Smooth muscle cell (in vitro differentiated cells): ENCODE data around the gene LCN12. TPM values are rescaled to one million over a fixed set of nuclear protein-coding genes. Genes with fewer than 3 reads are reported as not detected.

ENCODE experiments used
- DNase-seq: peaks from one replicate; lab custom pipeline; 2025; ENCODE audit not compliant: unreplicated experiment; lab: John Stamatoyannopoulos, UW
- H2AFZ ChIP-seq: fragments of 200-600 bp; sonication (generic); 2 replicates; pipeline ENCODE4 v1.6.0; 2016; ENCODE audit warnings: antibody characterized with exemption, low read depth, mild to moderate bottlenecking
- H3F3A ChIP-seq: fragments of 200-600 bp; sonication (generic); 2 replicates; pipeline ENCODE4 v1.6.0; 2017; ENCODE audit warnings: antibody characterized with exemption, low read depth
- H3K27ac ChIP-seq: fragments of 200-600 bp; sonication (generic); 2 replicates; pipeline ENCODE4 v1.5.1; 2016; ENCODE audit warnings: low read depth, mild to moderate bottlenecking
- H3K27me3 ChIP-seq: fragments of 200-600 bp; sonication (generic); 2 replicates; pipeline ENCODE4 v1.6.1; 2016; ENCODE audit warnings: low read depth, mild to moderate bottlenecking
- H3K36me3 ChIP-seq: fragments of 200-600 bp; sonication (generic); 2 replicates; pipeline ENCODE4 v1.5.1; 2016; ENCODE audit warnings: low read depth
- H3K4me1 ChIP-seq: fragments of 200-600 bp; sonication (generic); 2 replicates; pipeline ENCODE4 v1.5.1; 2016; ENCODE audit warnings: low read depth
- H3K4me2 ChIP-seq: fragments of 200-600 bp; sonication (generic); 2 replicates; pipeline ENCODE4 v1.6.0; 2016; ENCODE audit warnings: mild to moderate bottlenecking
- H3K4me3 ChIP-seq: fragments of 200-600 bp; sonication (generic); 2 replicates; pipeline ENCODE4 v1.5.1; 2016; ENCODE audit warnings: mild to moderate bottlenecking
- H3K79me2 ChIP-seq: fragments of 200-600 bp; sonication (generic); 2 replicates; pipeline ENCODE4 v1.6.0; 2016; ENCODE audit warnings: low read depth, mild to moderate bottlenecking
- H3K9ac ChIP-seq: fragments of 200-600 bp; sonication (generic); 2 replicates; pipeline ENCODE4 v1.6.0; 2016; ENCODE audit warnings: low read depth
- H3K9me3 ChIP-seq: fragments of 200-600 bp; sonication (generic); replicated peaks from 2 replicates; pipeline ENCODE4 v1.5.1; 2016; ENCODE audit warnings: low read depth
- H4K20me1 ChIP-seq: fragments of 200-600 bp; sonication (generic); 2 replicates; pipeline ENCODE4 v1.6.0; 2016; ENCODE audit warnings: low read depth
- CTCF ChIP-seq: fragments of 200-600 bp; sonication (generic); IDR thresholded peaks from 2 replicates; pipeline ENCODE4 v1.5.1; 2017; ENCODE audit warnings: borderline replicate concordance, mild to moderate bottlenecking, antibody characterized with exemption; ENCODE audit not compliant: insufficient read depth, poor library complexity, severe bottlenecking
- WGBS: methylation state at CpG from one replicate; pipeline ENCODE4 v1.1.7; 2016; ENCODE audit warnings: low lambda C conversion rate; 5-methylcytosine and 5-hydroxymethylcytosine counted together
- polyA plus RNA-seq: library from polyadenylated mRNA; unstranded; fragments of >200 nt; fragmentation: Nextera tagmentation; extraction: Ambion mirVana; gene quantifications from 2 replicates; pipeline ENCODE4 v1.2.1, GENCODE V29; 2016
- total RNA-seq: library from RNA; depleted of rRNA; stranded (reverse); fragments of >200 nt; gene quantifications from 2 replicates; pipeline ENCODE4 v1.2.3, GENCODE V29; 2014

The LCN12 gene
- total and polyA plus RNA-seq, 2 experiments from 2014 or later: not detected

DNA sequence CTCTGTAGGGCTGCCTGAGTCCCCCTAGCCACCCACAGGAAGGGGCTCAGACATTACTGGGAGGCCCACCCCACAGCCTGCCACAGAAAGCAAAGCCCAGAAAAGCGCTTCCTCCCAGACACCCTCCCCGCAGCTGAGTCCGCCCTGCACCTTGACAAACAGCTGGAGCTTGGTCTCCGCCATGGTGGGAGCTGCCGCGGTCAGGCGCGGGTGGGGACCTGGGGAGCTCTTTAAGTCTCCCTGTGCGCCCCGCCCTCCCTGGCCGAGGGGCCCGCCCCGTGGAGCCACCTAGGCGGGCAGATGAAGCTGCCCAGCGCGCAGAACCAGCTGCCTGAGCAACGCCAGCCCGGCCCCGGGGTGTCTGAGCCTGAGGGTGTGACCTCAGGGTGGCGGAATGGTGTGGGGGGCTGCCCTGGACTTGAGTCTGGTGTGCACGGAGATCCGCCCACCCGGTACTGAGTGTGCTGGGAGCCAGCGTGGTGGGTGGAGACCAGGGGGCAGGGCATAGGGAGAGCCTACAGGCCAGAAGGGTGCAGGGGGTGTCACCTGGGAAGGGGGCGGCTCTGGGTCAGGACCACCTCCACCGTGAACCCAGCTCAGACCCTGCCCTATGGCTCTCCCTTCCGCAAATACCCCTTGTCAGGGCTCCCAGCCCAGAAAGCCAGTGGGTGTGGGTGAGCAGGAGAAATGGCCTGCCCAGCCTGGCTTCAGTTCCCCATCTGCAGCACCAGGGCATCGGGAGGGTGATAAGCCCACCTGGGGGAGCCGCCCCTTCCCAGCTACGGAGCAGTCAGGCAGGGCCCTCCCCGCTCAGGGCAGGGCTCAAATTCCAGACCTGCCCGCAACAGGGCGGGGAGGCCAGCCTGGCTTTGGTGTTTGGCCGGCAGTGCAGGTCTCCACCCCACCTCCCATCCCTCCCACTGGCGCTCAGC is 44.6 kb downstream of the LCN12 start, which contains the start of gene CLIC3:
Gene CLIC3, minus strand, starts transcription at position 208 of the 932 bp plus-strand sequence. Its CDS starts 25 bp downstream, at position 183.
- Histone ChIP-seq H4K20me1 (no peaks in the 10 kb centered on the region), H3K9me3 (no peaks in the 10 kb centered on the region), H3K4me3 (peak within 1 kb of the TSS; percentile 40), H3K9ac (no peak within 1 kb of the TSS), H2AFZ (peak within 1 kb of the TSS; percentile 10), H3F3A (no peaks in the 10 kb centered on the region), H3K4me1 (peaks cover 18% of the 10 kb centered on the region), H3K27me3 (no peaks in the 10 kb centered on the region), H3K79me2 (no peaks in the 10 kb centered on the region), H3K4me2 (peak within 1 kb of the TSS; percentile 82), H3K36me3 (no peaks in the 10 kb centered on the region), H3K27ac (no peak within 1 kb of the TSS)
- DNase-seq: no peak
- TF ChIP-seq CTCF: no peak
- 27% methylated on average over 30 of the region's 35 CpGs for WGBS

DNA sequence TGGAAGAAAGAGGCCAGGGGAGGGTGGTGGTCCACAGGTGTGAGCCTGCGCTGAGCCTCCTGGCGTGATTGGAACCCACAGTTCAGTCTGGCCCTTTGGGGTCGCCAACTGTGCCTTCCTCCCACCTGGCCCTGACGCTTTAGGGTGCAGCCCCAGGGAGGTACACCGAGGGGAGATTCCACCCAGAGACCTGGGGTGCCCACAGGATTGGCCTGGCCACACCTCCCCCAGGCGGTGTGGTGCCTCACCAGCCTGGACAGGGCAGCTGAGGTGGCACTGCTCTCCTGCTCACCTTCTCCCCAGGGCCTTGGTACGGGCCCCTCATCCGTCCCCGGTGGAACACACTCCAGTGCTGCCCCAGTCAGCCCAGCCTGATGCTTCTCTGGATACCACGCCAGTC is 45.3 kb downstream of the LCN12 start:
- H3K9ac ChIP-seq: no peak overlapping the region
- no peak overlapping the region for H3K4me2 ChIP-seq
- peaks cover 18% of the 10 kb centered on the region for H3K4me1 ChIP-seq
- no peak for TF ChIP-seq CTCF
- H4K20me1 ChIP-seq: no peaks in the 10 kb centered on the region
- no peak overlapping the region for H3K4me3 ChIP-seq
- 89% methylated on average over 10 of the region's 10 CpGs for WGBS
- no peaks in the 10 kb centered on the region for H3K27me3 ChIP-seq
- no peaks in the 10 kb centered on the region for H3K9me3 ChIP-seq
- no peaks in the 10 kb centered on the region for H3K79me2 ChIP-seq
- no peak overlapping the region for H2AFZ ChIP-seq
- no peak for DNase-seq
- no peaks in the 10 kb centered on the region for H3F3A ChIP-seq
- H3K27ac ChIP-seq: no peak overlapping the region
- H3K36me3 ChIP-seq: no peaks in the 10 kb centered on the region

DNA sequence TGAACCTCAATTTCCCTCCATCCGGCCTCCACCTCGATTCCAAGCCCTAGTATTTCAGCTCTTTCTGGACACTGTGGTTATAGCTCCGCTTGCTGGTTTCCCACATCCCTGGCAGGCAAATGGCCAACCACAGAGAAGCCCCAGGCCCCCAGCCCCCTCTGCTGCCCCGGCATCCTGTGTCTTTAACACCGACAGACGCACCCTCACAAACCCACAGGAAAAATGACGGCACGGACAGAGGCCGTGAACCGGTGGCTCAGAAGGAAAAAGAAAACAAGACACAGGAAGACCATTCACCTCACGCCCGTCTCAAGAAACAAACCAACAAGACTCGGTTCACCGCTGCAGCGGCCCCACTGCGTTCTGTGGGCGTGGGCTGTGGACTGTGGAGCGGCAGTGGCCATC is 45.8 kb downstream of the LCN12 start:
- no peak for DNase-seq
- Histone ChIP-seq H3K79me2 (no peaks in the 10 kb centered on the region), H3K4me1 (peaks cover 16% of the 10 kb centered on the region), H3K36me3 (no peaks in the 10 kb centered on the region), H3K27me3 (no peaks in the 10 kb centered on the region), H3K27ac (no peak overlapping the region), H3K9ac (no peak overlapping the region), H3F3A (no peaks in the 10 kb centered on the region), H3K9me3 (no peaks in the 10 kb centered on the region), H3K4me2 (no peak overlapping the region), H4K20me1 (no peaks in the 10 kb centered on the region), H2AFZ (no peak overlapping the region), H3K4me3 (no peak overlapping the region)
- no peak for TF ChIP-seq CTCF
- WGBS: 87% methylated on average over 17 of the region's 18 CpGs
